Breast epithelium (tissue), 3 donors: ENCODE results near the gene FAM169A.
"Not testable (repeated sequence)": the region's sequence is repeated elsewhere in the genome, so short reads cannot be mapped to it uniquely, and the experiment has no call there.

Experiments
- CTCF ChIP-seq, 3 donors: fragments of 450-650 bp; IDR thresholded peaks; one replicate each; pipeline ENCODE4 v1.5.1; 2016 to 2017; ENCODE audit warnings: antibody characterized with exemption in 3 of 3, mild to moderate bottlenecking in 3 of 3, moderate library complexity in 3 of 3
- POLR2A ChIP-seq: fragments of 450-650 bp; IDR thresholded peaks from one replicate; pipeline ENCODE4 v1.6.1; 2016; ENCODE audit warnings: antibody characterized with exemption, mild to moderate bottlenecking, moderate library complexity

GRCh38 chr5:74909888-74910287 is 43.7 kb upstream of the FAM169A start:
- not testable (repeated sequence) for TF ChIP-seq CTCF (IDR thresholded peaks at IDR 0.05); POLR2A
